ENCODE results near the gene DOK1.

DOK1 gene

GRCh38 chr2:74531666-74532065 is 22.9 kb upstream of the DOK1 start:
- Histone ChIP-seq H3K36me3 (ENCODE audit: control insufficient read depth, low read length) (peaks cover 55% of the 10 kb centered on the region), H3K4me3 (ENCODE audit: low read length) (peak overlapping the region; percentile 99; the same call in 1 of the 2 replicates), H3F3A (ENCODE audit: control insufficient read depth, insufficient read depth) (peaks cover 11% of the 10 kb centered on the region), H3K9me2 (replicated peaks; ENCODE audit: control insufficient read depth, low read length) (no peaks in the 10 kb centered on the region), H3K27ac (ENCODE audit: low read depth, low read length) (no peak overlapping the region), H3K9me3 (ENCODE audit: control insufficient read depth, insufficient read depth, low read length) (no peaks in the 10 kb centered on the region), H4K20me1 (ENCODE audit: control insufficient read depth, insufficient read depth, low read depth, low read length) (no peaks in the 10 kb centered on the region), H3K79me2 (ENCODE audit: control insufficient read depth, low read length) (peaks cover 48% of the 10 kb centered on the region), H3K4me2 (ENCODE audit: low read length) (peak overlapping the region; percentile 94), H3K27me3 (ENCODE audit: control insufficient read depth, low read length) (no peaks in the 10 kb centered on the region), H3K4me1 (ENCODE audit: control insufficient read depth, low read length) (peaks cover 36% of the 10 kb centered on the region)
- TF ChIP-seq EZH2phosphoT487 (IDR thresholded peaks at IDR 0.05; ENCODE audit: borderline replicate concordance, low read length) (no peak), CTCF (IDR thresholded peaks at IDR 0.05; ENCODE audit: low read depth, low read length, poor library complexity, severe bottlenecking) (no peak)

GRCh38 chr2:74532222-74532621 is 22.3 kb upstream of the DOK1 start:
- H3K9me2 ChIP-seq (replicated peaks; ENCODE audit: control insufficient read depth, low read length): no peaks in the 10 kb centered on the region
- no peak overlapping the region for H3K4me3 ChIP-seq (ENCODE audit: low read length)
- no peaks in the 10 kb centered on the region for H4K20me1 ChIP-seq (ENCODE audit: control insufficient read depth, insufficient read depth, low read depth, low read length)
- H3F3A ChIP-seq (ENCODE audit: control insufficient read depth, insufficient read depth): peaks cover 9% of the 10 kb centered on the region; the same call in 1 of the 2 replicates
- H3K36me3 ChIP-seq (ENCODE audit: control insufficient read depth, low read length): peaks cover 49% of the 10 kb centered on the region
- no peak overlapping the region for H3K27ac ChIP-seq (ENCODE audit: low read depth, low read length)
- H3K4me1 ChIP-seq (ENCODE audit: control insufficient read depth, low read length): peaks cover 30% of the 10 kb centered on the region
- H3K27me3 ChIP-seq (ENCODE audit: control insufficient read depth, low read length): peaks cover under 1% of the 10 kb centered on the region
- H3K9me3 ChIP-seq (ENCODE audit: control insufficient read depth, insufficient read depth, low read length): no peaks in the 10 kb centered on the region
- H3K79me2 ChIP-seq (ENCODE audit: control insufficient read depth, low read length): peaks cover 43% of the 10 kb centered on the region
- peak overlapping the region; percentile 94; the same call in 1 of the 2 replicates for H3K4me2 ChIP-seq (ENCODE audit: low read length)
- no peak for TF ChIP-seq EZH2phosphoT487 (IDR thresholded peaks at IDR 0.05; ENCODE audit: borderline replicate concordance, low read length)
- TF ChIP-seq CTCF (IDR thresholded peaks at IDR 0.05; ENCODE audit: low read depth, low read length, poor library complexity, severe bottlenecking): peak; percentile 56

- peaks cover 7% of the 10 kb centered on the region; the same call in 1 of the 2 replicates for H3F3A ChIP-seq (ENCODE audit: control insufficient read depth, insufficient read depth)
- H3K4me1 ChIP-seq (ENCODE audit: control insufficient read depth, low read length): peaks cover 18% of the 10 kb centered on the region
- no peak overlapping the region for H3K4me3 ChIP-seq (ENCODE audit: low read length)
- H3K4me2 ChIP-seq (ENCODE audit: low read length): no peak overlapping the region
- H3K79me2 ChIP-seq (ENCODE audit: control insufficient read depth, low read length): peaks cover 31% of the 10 kb centered on the region
- no peak overlapping the region for H3K27ac ChIP-seq (ENCODE audit: low read depth, low read length)
- no peak for TF ChIP-seq EZH2phosphoT487 (IDR thresholded peaks at IDR 0.05; ENCODE audit: borderline replicate concordance, low read length)
- TF ChIP-seq CTCF (IDR thresholded peaks at IDR 0.05; ENCODE audit: low read depth, low read length, poor library complexity, severe bottlenecking): no peak
- no peaks in the 10 kb centered on the region for H3K9me3 ChIP-seq (ENCODE audit: control insufficient read depth, insufficient read depth, low read length)
- peaks cover 13% of the 10 kb centered on the region for H3K27me3 ChIP-seq (ENCODE audit: control insufficient read depth, low read length)
- H4K20me1 ChIP-seq (ENCODE audit: control insufficient read depth, insufficient read depth, low read depth, low read length): no peaks in the 10 kb centered on the region
- no peaks in the 10 kb centered on the region for H3K9me2 ChIP-seq (replicated peaks; ENCODE audit: control insufficient read depth, low read length)
- H3K36me3 ChIP-seq (ENCODE audit: control insufficient read depth, low read length): peaks cover 37% of the 10 kb centered on the region
Measured at GRCh38 chr2:74533464-74533863, 21.1 kb upstream of the DOK1 start.
